ENCODE measurements around the gene LAMA3.

LAMA3 gene

DNA sequence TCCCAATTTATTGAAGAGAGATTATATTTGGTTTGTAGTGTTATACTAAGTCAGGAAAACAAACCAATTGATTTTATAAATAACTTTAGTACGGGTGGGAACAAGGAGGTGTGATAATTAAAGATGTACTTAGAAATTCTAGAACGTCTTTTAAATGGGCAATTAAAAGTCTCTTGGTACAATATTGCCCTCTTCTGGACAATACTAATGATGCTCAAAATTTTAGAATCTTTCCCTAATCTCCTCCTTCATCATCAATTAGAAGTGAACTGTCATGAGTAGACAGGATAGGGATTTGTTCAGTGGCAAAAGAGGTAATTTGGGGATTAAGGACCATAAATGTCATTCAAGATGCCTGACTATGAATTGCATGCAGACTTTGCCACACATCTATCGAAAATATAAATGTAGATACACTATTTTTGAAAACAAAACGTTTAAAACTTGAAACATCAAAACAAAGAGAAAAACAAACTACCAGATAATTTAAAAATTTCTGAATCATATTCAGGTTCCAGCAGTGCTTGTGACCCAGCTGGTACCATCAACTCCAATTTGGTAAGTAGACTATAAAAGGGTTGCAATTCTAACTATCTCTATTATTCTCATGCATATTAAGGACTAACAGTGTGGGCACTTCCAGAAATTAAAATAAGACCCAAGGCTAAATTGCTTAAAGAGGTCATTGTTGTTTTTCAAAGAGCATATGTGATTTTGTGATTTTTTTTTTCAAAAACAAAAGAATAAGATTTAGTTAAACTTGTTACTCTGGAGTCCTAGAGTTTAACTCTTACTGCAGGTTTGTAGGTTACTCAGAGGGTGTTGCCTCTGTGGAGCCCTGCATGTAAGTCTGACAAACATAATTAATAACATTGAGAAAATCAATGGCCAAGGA, 123.5 kb downstream of the LAMA3 start:
- no peak for DNase-seq (ENCODE audit: extremely low read depth, low read depth)

DNA sequence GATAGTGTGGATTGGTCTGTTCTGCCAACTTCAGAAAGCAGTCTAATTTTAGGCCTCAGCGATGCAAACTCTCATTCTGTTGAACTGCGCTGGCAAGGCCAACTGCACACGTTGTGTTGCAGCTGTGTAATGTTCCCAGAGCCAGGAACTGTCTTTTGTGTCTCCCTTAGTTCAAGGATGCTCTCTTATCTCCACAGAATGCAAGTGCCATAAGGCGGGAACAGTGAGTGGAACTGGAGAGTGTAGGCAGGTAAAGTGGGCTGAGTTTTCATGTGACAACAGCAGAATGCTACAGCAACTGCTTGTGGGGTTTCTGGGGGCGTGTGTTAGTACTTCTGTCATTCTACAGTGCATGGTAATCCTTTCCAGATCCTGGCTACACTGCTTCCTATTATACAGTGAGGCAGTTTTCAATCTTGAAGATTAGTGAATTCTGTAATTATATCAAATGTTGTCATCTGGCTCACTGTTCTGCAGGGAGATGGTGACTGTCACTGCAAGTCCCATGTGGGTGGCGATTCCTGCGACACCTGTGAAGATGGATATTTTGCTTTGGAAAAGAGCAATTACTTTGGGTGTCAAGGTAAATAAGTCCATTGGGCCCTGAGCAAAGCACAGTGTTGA, 125.8 kb downstream of the LAMA3 start:
- DNase-seq (ENCODE audit: extremely low read depth, low read depth): no peak
- TF ChIP-seq, protein P1, sequence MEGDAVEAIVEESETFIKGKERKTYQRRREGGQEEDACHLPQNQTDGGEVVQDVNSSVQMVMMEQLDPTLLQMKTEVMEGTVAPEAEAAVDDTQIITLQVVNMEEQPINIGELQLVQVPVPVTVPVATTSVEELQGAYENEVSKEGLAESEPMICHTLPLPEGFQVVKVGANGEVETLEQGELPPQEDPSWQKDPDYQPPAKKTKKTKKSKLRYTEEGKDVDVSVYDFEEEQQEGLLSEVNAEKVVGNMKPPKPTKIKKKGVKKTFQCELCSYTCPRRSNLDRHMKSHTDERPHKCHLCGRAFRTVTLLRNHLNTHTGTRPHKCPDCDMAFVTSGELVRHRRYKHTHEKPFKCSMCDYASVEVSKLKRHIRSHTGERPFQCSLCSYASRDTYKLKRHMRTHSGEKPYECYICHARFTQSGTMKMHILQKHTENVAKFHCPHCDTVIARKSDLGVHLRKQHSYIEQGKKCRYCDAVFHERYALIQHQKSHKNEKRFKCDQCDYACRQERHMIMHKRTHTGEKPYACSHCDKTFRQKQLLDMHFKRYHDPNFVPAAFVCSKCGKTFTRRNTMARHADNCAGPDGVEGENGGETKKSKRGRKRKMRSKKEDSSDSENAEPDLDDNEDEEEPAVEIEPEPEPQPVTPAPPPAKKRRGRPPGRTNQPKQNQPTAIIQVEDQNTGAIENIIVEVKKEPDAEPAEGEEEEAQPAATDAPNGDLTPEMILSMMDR (IDR thresholded peaks at IDR 0.05; ENCODE audit: low read depth, low read length): no peak

More for the DNA sequence above, 123.5 kb downstream of the LAMA3 start:
- TF ChIP-seq, protein P1 (IDR thresholded peaks at IDR 0.05; ENCODE audit: low read depth, low read length): peak; percentile 49

DNA sequence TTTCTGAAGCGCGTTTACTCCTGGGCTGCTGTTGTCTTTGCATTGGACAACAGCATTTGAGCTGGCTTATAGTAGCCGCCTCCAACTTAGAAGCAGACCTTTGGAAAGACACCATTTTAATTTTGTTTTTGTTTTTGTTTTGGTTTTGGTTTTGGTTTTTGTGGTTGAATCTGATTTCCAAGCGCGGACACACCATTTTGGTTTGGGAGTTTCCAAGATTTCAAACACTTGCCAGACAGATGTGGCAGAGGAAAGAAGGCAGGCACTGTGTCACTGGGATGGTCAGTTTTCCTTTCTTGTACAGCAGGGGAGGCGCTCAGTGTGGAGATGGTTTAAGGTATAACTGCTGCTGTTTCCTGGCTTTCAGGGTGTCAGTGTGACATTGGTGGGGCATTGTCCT, 126.8 kb downstream of the LAMA3 start:
- TF ChIP-seq, protein P1 (IDR thresholded peaks at IDR 0.05; ENCODE audit: low read depth, low read length): no peak

DNA sequence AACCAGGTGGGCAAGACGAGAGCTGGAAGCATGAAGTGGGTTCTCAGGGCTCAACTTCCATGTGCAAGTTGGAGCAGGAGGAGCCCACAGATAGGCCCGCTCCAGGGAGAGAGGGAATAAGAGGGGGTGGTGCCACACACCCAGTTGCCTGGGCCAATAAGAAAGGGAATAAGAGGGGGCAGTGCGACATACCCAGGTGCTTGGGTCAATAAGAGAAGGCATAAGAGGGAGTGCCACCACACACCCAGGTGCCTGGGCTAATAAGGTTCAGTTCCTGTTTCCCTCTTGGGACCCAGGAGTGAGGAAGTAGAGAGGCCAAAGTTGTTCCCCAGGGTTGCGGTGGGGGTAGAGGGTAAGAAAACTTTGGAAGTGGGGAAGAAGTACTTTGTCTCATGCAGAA, 127.5 kb downstream of the LAMA3 start:
- DNase-seq (ENCODE audit: extremely low read depth, low read depth): no peak
- TF ChIP-seq, protein P1 (IDR thresholded peaks at IDR 0.05; ENCODE audit: low read depth, low read length): no peak

More for the DNA sequence above, 126.8 kb downstream of the LAMA3 start:
- DNase-seq (ENCODE audit: extremely low read depth, low read depth): no peak

DNA sequence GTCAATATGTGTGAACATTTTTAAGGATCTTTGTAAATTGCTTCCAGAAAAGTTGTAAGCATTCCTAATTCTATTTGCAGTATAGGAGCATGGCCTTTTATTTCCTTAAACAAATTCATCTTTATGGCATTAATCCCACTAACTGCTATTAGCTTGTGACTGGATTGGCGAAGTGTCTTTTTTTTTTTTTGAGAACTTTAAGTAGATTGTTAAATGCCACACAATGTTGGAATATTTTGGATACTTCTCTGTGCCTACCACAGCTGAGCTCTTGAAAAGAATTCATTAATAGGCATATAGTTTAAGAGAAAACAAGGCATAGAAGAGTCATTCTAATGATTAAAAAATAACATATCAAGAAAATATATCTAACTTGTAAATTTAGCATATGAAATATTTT, 129.7 kb downstream of the LAMA3 start:
- TF ChIP-seq, protein P1 (IDR thresholded peaks at IDR 0.05; ENCODE audit: low read depth, low read length): no peak
- no peak for DNase-seq (ENCODE audit: extremely low read depth, low read depth)

DNA sequence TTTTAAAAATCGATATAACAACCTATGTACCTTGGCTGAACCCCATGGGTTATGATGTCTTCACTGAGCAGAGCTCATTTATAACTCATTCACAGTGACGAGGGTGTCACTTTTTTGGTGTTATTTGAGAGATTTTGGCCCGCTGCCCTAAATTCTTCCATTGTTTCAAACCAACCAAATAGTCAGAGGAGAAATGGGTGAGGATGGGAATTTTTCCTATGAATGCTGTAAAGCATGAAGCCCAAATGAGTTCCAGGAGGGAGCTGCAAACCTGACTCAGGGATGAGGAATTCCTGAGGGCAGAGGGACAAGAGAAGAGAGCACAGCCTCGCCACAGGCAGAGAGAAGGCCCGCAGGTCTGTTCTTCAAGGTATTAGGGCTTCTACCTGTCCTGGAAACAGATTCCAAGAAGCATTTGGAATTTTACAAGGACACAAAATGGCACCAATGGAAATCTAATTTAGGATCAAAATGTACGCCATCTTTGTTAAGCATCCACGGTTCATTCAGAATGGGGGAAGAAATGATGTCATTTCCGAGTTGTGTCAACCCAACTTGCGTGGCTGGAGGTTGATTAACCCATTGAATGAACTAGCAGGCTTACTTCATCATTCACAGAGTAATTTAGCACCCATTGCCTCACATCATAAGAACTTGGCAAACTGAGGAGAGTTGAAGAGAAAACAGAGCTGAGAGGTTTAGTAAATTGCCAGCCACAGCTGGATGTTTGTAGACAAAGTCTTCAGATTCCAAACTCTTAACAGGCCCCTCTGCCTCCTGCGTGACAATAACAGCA, 133.5 kb downstream of the LAMA3 start:
- TF ChIP-seq, protein P1 (IDR thresholded peaks at IDR 0.05; ENCODE audit: low read depth, low read length): no peak
- no peak for DNase-seq (ENCODE audit: extremely low read depth, low read depth)
